Measurements from ENCODE around the gene FADS2.

Gene FADS2

GRCh38 chr11:61797263-61797944 is 30.7 kb upstream of the FADS2 start:
- TF ChIP-seq CTCF (conservative IDR thresholded peaks at IDR 0.05): peak; percentile 83
- H3K27ac ChIP-seq: peak overlapping the region; percentile 48

GRCh38 chr11:61799665-61800284 is 28.3 kb upstream of the FADS2 start:
- no peak overlapping the region for H3K27ac ChIP-seq

GRCh38 chr11:61800331-61801281 is 27.5 kb upstream of the FADS2 start:
- TF ChIP-seq CTCF (conservative IDR thresholded peaks at IDR 0.05): no peak
- H3K27ac ChIP-seq: no peak overlapping the region

More at GRCh38 chr11:61799665-61800284, 28.3 kb upstream of the FADS2 start:
- TF ChIP-seq CTCF (conservative IDR thresholded peaks at IDR 0.05): no peak

- TF ChIP-seq CTCF (conservative IDR thresholded peaks at IDR 0.05): no peak
- H3K27ac ChIP-seq: no peak overlapping the region
Measured at GRCh38 chr11:61802605-61803004, 25.5 kb upstream of the FADS2 start.

GRCh38 chr11:61803889-61804647 is 24.0 kb upstream of the FADS2 start:
- no peak for TF ChIP-seq CTCF (conservative IDR thresholded peaks at IDR 0.05)
- no peak overlapping the region for H3K27ac ChIP-seq

- H3K27ac ChIP-seq: no peak overlapping the region
- no peak for TF ChIP-seq CTCF (conservative IDR thresholded peaks at IDR 0.05)
Measured at GRCh38 chr11:61805146-61805545, 23.0 kb upstream of the FADS2 start.
